HCT116 (cell line): Measurements from ENCODE around the gene TRIM62. TPM values are rescaled to one million over a fixed set of nuclear protein-coding genes. Genes with fewer than 3 reads are reported as not detected.
A peak's percentile ranks its signal among the peaks of the same experiment; 100 is the strongest.

Experiments used
- ATAC-seq: fragments of 200-7000 bp; cut with Tn5 transposase; 2 replicates; pipeline ENCODE4 v1.9.1; 2020; ENCODE audit warnings: mild to moderate bottlenecking, moderate library complexity
- BruUV-seq: library from RNA; stranded (reverse); fragments of 400-500 nt; replicated peaks from 2 replicates; lab custom pipeline; 2021; lab: Mats Ljungman, UMichigan
- CTCF ChIA-PET: fragments of 300-600 bp; sonication (Branson Sonifier 250); formaldehyde crosslinking; loops from one replicate; lab custom pipeline; 2021; ENCODE audit warnings: antibody characterized with exemption; lab: Charles Lee
- POLR2A ChIA-PET: fragments of 300-600, 350-600 bp; sonication (Branson Sonifier 250); formaldehyde crosslinking; loops from one replicate; lab custom pipeline; 2021; ENCODE audit warnings: antibody characterized with exemption; lab: Charles Lee
- RAD21 ChIA-PET, 2 experiments: fragments of 300-600 bp; sonication (Branson Sonifier 250); formaldehyde crosslinking; loops; one replicate each; lab custom pipeline; 2023; ENCODE audit warnings: low total read pairs in 2 of 2; ENCODE audit not compliant: uncharacterized antibody in 2 of 2, unreplicated experiment in 2 of 2, low non-redundant PET in 1 of 2; lab: Charles Lee
- DNase-seq: peaks from one replicate; pipeline ENCODE4 v3.0.0-alpha.2; 2010; ENCODE audit warnings: low read depth, low spot score
- H2AFZ ChIP-seq: fragments of 200-600 bp; shearing (Covaris generic), sonication (generic); 2 replicates; pipeline ENCODE4 v1.6.1; 2017; ENCODE audit warnings: low read depth, mixed run types, mixed read lengths, antibody characterized with exemption, low read length; ENCODE audit not compliant: poor library complexity, severe bottlenecking
- H3K27ac ChIP-seq: 2 replicates; pipeline ENCODE4 v1.5.1; 2012; ENCODE audit warnings: low read depth, low read length
- H3K27me3 ChIP-seq: fragments of 200-600 bp; sonication (generic); 2 replicates; pipeline ENCODE4 v1.6.1; 2016; ENCODE audit warnings: mixed run types, low read length, mixed read lengths; ENCODE audit not compliant: insufficient read depth
- H3K36me3 ChIP-seq, 2 experiments: fragments of 200-500 bp in 1 of 2; fragments of 200-600 bp in 1 of 2; sonication (Bioruptor generic) in 1 of 2; sonication (generic) in 1 of 2; 2 replicates each; pipeline versions ENCODE4 v1.5.1 to v1.6.1; 2014 to 2016; ENCODE audit warnings: low read length in 2 of 2, inconsistent platforms in 1 of 2, mixed read lengths in 1 of 2, mixed run types in 1 of 2; ENCODE audit not compliant: insufficient read depth in 2 of 2, control insufficient read depth in 1 of 2
- H3K4me1 ChIP-seq, 2 experiments: fragments of 200-600 bp in 1 of 2; sonication (generic) in 1 of 2; 2 replicates each; pipeline versions ENCODE4 v1.5.1 to v1.6.1; 2012 to 2017; ENCODE audit warnings: low read length in 2 of 2, inconsistent platforms in 1 of 2, mild to moderate bottlenecking in 1 of 2, mixed read lengths in 1 of 2, mixed run types in 1 of 2, moderate library complexity in 1 of 2; ENCODE audit not compliant: insufficient read depth in 2 of 2, control insufficient read depth in 1 of 2
- H3K4me2 ChIP-seq: fragments of 200-600 bp; sonication (generic); 2 replicates; pipeline ENCODE4 v1.6.1; 2017; ENCODE audit warnings: mixed run types, low read length, mixed read lengths
- H3K4me3 ChIP-seq, 2 experiments: fragments of 200-600 bp in 1 of 2; sonication (generic) in 1 of 2; replicated peaks in 1 of 2; 2 replicates each; pipeline ENCODE4 v1.5.1; 2011 to 2016; ENCODE audit warnings: low read length in 2 of 2, control low read depth in 1 of 2, low read depth in 1 of 2, mild to moderate bottlenecking in 1 of 2, mixed read lengths in 1 of 2, mixed run types in 1 of 2
- H3K79me2 ChIP-seq: fragments of 200-600 bp; sonication (generic); 2 replicates; pipeline ENCODE4 v1.6.1; 2017; ENCODE audit warnings: mild to moderate bottlenecking, mixed run types, low read length, moderate library complexity, mixed read lengths; ENCODE audit not compliant: insufficient read depth
- H3K9ac ChIP-seq: fragments of 200-600 bp; sonication (generic); 2 replicates; pipeline ENCODE4 v1.6.1; 2016; ENCODE audit warnings: low read length, mixed read lengths
- H3K9me2 ChIP-seq: fragments of 200-600 bp; sonication (generic), shearing (Covaris generic); 2 replicates; pipeline ENCODE4 v1.6.1; 2017; ENCODE audit warnings: mixed run types, mild to moderate bottlenecking, moderate library complexity; ENCODE audit not compliant: insufficient read depth
- H3K9me3 ChIP-seq, 2 experiments: fragments of 200-500 bp in 1 of 2; fragments of 200-600 bp in 1 of 2; sonication (Bioruptor generic) in 1 of 2; sonication (generic) in 1 of 2; 2 replicates each; pipeline ENCODE4 v1.6.1; 2014 to 2017; ENCODE audit warnings: low read length in 2 of 2, mixed read lengths in 2 of 2, inconsistent platforms in 1 of 2, low read depth in 1 of 2, mild to moderate bottlenecking in 1 of 2, mixed run types in 1 of 2, moderate library complexity in 1 of 2; ENCODE audit not compliant: control insufficient read depth in 1 of 2, insufficient read depth in 1 of 2
- H4K20me1 ChIP-seq: fragments of 200-600 bp; sonication (generic), shearing (Covaris generic); 2 replicates; pipeline ENCODE4 v1.6.1; 2017; ENCODE audit warnings: mixed run types, mild to moderate bottlenecking, moderate library complexity; ENCODE audit not compliant: insufficient read depth
- POLR2A ChIP-seq: IDR thresholded peaks from 2 replicates; pipeline ENCODE4 v1.7.0; 2011; ENCODE audit warnings: borderline replicate concordance; ENCODE audit not compliant: insufficient read depth, insufficient read length; ENCODE audit errors: extremely low read depth
- intact Hi-C: fragments of 100-400 bp; cut with micrococcal nuclease; formaldehyde crosslinking; loops from 2 replicates; pipeline ENCODE4 v1.10.0; 2022
- total RNA-seq: library from RNA; stranded (reverse); gene quantifications from one replicate; pipeline ENCODE4 v1.2.1, GENCODE V29; 2021; ENCODE audit not compliant: unreplicated experiment
- TF ChIP-seq, protein P1 (sequence below): IDR thresholded peaks from 2 replicates; pipeline ENCODE4 v1.6.1; 2012; ENCODE audit warnings: low read depth

Gene TRIM62
- total RNA-seq, 1 experiment from 2014 or later = 6.5 TPM

- Histone ChIP-seq H3K4me3 (no peak overlapping the region), H2AFZ (no peak overlapping the region), H3K36me3 (no peaks in the 10 kb centered on the region), H3K27me3 (no peaks in the 10 kb centered on the region), H3K27ac (no peak overlapping the region), H3K4me1 (no peaks in the 10 kb centered on the region), H3K9me3 (no peaks in the 10 kb centered on the region), H3K79me2 (no peaks in the 10 kb centered on the region), H4K20me1 (no peaks in the 10 kb centered on the region), H3K9me2 (no peaks in the 10 kb centered on the region), H3K9ac (no peak overlapping the region), H3K4me2 (no peak overlapping the region; the same call in 1 of the 2 replicates)
- no peak for DNase-seq
- no peak; the same call in 1 of the 2 replicates for ATAC-seq
- ChIA-PET CTCF (interaction anchor here (1.9 kb wide), 1 partner anchor 13 kb away, joined by 9 read pairs; no protein-coding TSS in a partner anchor), POLR2A (interaction anchor here (0.9 kb wide), 1 partner anchor 13 kb away, joined by 3 read pairs; no protein-coding TSS in a partner anchor), RAD21 (no interaction called here)
- no TSS peak for BruUV-seq
- intact Hi-C loops = no loop called here
- TF ChIP-seq, protein P1, sequence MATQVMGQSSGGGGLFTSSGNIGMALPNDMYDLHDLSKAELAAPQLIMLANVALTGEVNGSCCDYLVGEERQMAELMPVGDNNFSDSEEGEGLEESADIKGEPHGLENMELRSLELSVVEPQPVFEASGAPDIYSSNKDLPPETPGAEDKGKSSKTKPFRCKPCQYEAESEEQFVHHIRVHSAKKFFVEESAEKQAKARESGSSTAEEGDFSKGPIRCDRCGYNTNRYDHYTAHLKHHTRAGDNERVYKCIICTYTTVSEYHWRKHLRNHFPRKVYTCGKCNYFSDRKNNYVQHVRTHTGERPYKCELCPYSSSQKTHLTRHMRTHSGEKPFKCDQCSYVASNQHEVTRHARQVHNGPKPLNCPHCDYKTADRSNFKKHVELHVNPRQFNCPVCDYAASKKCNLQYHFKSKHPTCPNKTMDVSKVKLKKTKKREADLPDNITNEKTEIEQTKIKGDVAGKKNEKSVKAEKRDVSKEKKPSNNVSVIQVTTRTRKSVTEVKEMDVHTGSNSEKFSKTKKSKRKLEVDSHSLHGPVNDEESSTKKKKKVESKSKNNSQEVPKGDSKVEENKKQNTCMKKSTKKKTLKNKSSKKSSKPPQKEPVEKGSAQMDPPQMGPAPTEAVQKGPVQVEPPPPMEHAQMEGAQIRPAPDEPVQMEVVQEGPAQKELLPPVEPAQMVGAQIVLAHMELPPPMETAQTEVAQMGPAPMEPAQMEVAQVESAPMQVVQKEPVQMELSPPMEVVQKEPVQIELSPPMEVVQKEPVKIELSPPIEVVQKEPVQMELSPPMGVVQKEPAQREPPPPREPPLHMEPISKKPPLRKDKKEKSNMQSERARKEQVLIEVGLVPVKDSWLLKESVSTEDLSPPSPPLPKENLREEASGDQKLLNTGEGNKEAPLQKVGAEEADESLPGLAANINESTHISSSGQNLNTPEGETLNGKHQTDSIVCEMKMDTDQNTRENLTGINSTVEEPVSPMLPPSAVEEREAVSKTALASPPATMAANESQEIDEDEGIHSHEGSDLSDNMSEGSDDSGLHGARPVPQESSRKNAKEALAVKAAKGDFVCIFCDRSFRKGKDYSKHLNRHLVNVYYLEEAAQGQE = peak; percentile 26; the same call in 1 of the 2 replicates
- no peak for TF ChIP-seq POLR2A
Measured at GRCh38 chr1:33140153-33141149, 41.4 kb downstream of the TRIM62 start.
